Hindlimb muscle (tissue), 1 donor: ENCODE data around the gene VMP1. TPM values are rescaled to one million over a fixed set of nuclear protein-coding genes. Genes with fewer than 3 reads are reported as not detected.
"Not testable (repeated sequence)": the region's sequence is repeated elsewhere in the genome, so short reads cannot be mapped to it uniquely, and the experiment has no call there.

Source experiments
- DNase-seq: peaks from one replicate; pipeline ENCODE4 v3.0.0-alpha.2; 2013
- polyA plus RNA-seq: library from polyadenylated mRNA; unstranded; fragments of 120-200 nt; gene quantifications from one replicate; pipeline ENCODE4 v1.2.1, GENCODE V29; 2013; ENCODE audit not compliant: insufficient read length

Gene VMP1
- polyA plus RNA-seq, 1 donor: 53.8 TPM

DNA sequence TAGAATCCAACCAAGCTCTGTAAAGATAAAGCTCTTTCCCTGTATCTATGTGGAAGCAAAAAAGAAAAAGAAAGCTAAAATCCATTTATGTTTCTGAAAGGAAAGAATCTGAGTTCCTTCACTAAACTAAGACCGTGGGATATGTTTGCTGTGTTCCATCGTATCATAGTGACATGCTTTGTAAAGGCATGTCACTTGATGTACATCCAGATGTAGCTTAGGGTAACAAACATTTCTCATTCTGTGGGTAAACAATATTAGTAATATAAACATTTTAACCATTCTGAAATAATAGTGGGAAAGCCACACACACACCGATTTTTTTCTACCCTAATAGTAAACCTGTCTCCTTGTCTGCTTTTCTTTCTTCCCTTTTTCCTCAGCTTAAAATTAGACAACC, 107.2 kb downstream of the VMP1 start:
- no peak for DNase-seq

DNA sequence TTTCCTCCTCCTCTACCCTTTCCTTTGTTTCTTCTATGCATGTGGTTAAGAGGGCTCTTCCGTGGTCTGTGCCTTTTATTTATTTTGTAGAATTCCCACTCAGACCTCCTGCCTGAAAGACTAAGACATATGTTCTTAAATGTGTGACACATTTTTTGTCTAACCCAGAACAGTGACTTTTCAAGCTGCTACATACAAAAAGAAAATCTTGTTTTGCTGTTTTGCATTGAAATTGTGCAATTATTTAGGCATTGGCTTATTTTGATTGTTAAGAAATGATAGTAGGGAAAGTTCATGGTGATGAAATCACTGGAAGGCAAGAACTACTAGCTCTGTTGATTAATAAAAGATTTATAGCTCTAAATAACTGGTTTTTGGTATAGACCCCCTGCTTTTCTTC, 108.5 kb downstream of the VMP1 start:
- no peak for DNase-seq

DNA sequence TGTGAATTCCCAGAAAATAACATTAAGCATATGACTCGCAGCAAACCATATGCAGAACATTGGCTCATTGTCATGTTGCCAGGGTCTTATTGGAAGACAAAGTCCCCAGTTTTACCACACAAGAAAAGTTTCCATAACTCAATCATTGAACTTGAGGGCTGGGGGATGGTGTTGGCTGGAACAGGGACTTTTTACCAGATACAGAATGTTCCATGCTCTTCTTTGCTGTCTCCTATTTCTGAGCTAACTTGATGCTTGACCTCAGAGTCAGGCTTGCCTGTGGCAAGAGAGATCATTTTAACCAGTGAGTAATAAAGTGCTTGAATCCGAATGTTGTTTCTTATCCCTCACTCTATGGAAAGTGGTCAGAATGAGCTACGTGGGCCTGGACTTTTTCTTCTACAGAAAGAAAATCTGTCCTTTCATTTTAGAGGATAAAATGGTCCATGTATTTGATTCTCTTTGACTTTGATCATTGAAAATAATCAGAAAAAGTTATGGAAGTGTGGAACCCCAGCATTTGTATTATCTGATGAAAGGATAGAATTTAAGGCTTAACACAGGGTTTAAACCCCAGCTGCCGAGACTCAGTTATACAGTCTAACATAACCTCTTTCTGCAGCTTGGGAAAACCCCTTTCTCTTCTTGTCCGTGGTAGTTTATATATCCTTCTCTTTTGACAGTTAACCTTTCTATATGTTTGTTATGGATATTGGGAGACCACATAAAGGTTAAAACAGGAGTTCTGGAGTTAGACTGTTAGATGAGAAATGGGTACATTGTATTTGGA, 118.3 kb downstream of the VMP1 start:
- peak; percentile 52 for DNase-seq

DNA sequence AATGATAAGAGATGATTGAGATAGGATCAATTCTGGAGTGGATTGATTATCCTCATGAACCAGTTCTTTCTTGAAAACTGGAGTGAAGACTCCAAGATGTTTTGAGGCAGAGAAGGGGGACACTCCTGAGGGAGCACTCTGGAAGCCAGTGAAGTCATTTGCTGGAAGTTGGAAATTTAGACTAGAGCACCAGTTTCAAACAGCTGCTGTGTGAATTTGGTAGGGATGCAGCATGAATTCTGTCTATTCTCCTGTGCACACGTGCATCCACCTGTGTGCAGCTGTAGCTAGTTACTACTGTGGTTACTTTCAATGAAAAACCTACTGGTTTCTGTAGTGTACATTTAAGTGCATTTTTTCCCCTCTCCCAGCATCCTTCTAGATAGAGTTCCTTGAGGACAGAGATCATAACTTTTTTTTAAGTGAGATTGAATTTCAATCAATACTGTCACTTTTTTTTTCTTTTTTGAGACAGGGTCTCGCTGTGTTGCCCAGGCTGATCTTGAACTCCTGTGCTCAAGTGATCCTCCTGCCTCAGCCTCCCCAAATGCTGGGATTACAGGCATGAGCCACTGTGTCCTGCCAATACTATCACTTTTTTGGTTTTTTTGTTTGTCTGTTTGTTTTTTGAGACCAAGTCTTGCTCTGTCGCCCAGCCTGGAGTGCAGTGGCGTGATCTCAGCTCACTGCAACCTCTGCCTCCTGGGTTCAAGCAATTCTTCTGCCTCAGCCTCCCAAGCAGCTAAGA, 119.4 kb downstream of the VMP1 start:
- DNase-seq: no peak

DNA sequence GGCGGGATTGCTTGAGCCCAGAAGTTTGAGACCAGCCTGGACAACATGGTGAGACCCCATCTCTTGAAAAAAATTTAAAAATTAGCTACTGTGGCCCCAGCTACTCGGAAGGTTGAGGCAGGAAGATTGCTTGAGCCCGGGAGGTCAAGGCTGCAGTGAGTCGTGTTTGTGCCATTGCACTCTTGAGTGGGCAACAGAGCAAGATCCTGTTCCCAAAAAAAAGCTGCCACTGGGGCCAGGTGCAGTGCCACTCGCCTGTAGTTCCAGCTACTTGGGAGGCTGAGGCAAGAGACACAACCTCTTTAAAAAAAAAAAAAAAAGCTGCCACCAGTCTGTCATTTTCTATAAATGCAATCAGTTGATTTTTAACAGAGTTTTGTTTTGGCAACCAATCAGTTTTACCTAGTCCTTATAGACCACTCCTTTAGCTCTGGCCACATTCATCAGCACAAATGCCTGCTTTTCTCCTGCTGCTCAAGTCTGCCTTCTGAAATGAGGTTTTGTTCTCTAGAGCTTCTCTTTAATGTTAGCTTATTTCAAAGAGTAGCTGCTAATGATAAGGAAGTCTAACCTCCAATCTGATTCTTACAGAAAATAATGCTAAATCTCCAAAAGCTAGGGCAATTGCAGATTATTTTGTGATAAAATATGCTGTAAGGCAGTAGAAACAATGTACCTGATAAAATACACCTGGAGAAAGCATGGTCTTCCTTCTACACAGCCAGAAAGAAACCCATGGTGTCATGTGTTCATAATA, 120.4 kb downstream of the VMP1 start:
- DNase-seq: no peak

DNA sequence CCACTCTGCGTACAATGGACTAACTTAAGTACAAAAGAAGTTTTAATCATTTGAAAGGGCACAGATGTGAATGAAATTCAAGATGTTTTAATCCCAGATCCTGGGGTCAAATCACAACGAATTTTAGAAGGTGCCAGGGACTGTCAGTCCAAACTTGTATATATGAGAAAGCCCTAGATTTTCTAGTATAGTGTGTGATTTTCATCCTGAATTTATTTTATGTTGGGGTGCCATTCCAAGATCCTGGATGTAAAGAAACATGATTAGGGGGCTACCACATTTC, 121.0 kb downstream of the VMP1 start:
- no peak for DNase-seq

DNA sequence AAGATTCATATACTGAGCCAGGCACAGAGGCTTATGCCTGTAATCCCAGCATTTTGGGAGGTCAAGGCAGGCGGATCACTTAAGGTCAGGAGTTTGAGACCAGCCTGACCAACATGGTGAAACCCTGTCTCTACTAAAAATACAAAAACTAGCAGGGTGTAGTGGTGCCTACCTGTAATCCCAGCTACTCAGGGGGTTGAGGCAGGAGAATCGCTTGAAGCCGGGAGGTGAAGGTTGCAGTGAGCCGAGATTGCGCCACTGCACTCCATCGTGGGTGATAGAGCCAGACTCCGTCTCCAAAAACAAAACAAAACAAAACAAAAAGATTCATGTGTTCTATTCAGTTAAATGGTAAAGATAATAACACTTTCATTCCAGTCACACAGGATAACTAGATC, 121.4 kb downstream of the VMP1 start:
- not testable (repeated sequence) for DNase-seq

DNA sequence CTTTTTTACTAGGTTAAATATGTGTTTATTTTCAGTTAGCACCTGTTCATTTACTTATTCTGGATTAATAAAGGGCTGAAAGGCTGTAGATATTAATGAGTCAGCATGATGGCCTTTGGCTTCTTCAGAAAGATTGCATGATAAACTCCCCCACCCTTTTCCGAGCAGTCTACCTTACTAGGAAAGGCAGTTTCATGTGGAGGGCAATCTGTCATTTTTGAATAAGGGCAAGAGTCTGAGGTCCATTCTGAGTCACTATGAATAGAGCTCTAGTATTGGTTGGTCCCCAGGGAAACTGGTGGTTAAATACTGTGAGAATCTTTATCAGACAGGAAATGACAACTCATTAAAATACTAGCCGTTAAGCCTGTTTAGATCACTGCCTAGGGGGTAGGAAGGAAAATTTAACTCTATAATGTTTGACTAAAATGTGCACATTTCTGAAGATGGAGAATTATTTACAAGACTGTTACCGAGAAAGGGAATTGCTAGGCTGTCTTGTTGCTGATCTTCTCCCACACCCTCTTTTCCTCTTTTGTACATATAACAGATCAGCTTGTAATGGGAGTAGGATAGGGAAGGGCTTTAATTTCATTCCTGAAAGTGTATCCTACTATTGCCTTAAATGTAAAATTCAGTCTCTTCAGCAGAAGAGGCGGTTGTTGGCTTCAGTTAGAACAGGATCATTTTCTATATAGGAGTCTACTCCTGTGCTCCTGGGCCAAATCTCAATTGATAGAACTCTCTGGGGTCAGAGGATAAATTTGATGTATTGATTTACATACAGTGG, 122.0 kb downstream of the VMP1 start:
- no peak for DNase-seq

DNA sequence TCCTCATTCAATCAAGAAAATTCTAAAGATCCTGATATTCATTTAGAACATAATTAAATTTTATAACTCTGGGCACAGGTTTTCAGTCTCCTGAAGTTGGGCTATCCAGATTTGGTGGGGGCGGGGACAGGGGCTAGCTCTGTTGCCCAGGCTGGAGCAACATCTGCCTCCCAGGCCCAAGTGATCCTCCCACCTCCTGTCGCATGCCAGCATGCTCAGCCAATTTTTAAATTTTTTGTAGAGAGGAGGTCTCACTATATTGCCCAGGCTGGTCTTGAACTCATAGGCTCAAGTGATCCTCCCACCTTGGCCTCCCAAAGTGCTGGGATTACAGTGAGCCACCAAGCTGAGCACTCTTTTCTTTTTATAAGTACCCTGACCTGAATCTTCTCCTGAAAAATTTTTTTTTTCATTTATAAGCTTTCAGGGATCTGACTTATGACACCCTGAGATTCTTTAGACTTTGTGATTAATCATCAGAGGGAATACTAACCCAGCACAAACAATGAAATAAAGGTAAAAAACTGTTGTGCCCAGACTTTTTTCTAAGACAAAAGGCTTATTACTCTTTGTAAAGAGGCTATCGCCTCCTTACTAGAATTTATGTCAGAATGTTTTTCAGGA, 122.7 kb downstream of the VMP1 start:
- DNase-seq: no peak

DNA sequence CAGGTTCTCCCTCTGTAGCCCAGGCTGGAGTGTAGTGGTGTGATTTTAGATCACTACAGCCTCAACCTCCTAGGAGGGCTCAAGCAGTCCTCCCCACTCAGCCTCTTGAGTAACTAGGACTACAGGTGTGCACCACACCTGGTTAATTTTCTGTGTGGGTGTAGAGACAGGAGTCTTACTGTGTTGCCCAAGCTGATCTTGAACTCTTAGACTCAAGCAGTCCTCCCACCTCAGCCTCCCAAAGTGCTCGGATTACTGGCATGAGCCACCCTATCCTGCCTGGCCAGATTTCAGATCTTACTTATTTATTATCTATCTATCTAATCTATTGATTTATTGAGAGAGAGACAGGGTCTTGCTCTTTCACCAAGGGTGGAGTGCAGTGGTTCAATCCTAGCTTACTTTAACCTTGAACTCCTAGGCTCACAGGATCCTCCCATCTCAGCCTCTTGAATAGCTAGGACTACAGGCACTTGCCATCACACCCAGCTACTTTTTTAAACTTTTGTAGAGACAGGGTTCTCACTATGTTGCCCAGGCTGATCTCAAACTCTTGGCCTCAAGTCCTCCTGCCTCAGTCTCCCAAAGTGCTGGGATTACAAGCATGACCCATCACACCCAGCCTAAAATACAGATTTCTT, 123.5 kb downstream of the VMP1 start:
- DNase-seq: no peak

DNA sequence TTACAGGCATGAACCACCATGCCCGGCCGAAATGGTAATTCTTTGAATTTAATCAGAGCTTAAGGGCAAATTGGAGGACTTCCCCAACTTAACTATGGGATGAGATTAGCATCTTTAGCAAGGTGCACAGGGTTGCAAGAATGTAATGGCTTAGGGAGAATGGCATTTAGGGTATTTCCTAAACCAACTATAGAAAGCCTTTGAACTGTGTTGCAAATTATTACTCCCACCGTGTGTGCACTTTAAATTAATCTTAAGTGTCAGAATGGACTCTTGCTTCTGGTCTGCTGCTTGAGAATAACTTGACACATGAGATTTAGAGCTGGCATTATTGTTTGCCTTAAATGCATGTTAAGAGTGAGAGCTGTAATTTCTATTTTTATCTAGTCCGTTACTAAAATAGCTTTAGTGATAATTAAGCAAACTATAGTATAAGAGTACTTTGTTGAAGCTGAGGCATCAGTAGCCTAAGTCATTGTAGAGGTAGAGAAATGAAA, 125.5 kb downstream of the VMP1 start:
- DNase-seq: no peak

DNA sequence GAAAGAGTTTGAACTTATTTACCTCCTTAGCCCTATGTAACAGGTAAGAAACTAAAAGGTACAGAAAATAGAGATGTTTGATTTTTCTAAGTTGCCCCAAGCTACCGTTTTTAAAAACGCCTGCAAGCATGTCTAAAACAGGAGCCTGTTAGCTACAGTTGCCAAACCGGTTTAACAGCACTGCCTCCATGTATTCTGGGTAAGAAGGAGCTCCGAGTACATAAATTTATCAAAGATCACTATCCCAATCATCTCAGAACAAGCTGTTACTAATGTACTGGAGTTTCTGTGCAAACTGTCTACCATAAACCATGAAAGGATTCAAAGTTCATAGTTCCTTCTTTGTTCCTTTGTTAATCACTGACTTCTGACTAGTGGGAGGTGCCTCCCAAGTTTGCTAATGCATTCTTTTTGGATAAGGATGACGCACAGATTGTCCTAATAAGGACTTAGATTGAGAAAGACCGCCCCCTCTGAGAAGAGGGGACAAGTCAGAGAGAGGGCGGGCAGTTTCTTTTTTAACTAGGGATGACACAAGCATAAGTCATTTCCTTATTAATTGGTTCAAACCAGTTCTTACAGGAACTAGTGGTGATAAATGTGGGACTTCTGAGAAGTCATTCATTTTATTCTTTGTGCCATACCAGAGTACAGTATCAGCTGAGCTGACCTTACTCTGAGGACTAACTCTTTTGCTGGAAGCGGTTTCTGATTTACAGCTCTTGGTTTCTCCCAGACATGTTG, 130.0 kb downstream of the VMP1 start:
- peak; percentile 88 for DNase-seq

DNA sequence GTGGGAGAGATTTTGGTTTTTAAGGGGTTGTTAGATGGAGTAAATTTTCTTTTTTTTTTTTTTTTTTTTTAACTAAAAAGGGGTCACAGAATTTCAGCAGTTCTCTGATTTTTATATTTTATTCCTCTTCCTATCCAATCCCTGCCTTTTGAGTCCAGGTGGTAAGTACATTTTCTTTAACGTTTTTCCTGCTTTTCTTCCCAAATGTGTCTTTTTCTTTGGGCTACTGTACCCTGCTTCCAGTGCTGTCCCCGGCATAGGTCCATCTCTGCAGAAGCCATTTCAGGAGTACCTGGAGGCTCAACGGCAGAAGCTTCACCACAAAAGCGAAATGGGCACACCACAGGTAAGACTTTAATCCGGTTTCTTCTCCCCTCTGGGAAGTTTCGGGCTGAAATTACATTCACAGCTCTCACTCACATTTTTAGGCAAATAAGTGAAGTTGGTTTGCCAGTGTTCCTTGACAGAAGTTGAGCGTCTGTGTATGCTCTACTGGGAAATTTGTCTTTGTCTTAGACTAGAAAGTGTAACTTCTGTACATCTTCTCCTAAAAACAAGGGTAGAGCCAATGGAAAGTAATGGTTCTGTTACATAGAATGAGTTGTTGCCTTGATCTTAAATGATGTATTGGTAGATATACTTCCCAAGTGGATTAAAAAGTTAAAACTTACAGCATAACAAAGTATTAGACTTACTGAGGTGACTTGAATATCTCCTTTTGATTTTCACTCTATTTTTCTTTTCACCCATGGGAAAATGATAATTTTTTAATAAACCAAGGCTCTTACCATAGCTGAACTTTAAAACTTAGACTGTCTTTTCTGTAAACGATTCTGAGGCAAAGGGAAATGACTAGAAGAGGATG, 130.8 kb downstream of the VMP1 start:
- no peak for DNase-seq

DNA sequence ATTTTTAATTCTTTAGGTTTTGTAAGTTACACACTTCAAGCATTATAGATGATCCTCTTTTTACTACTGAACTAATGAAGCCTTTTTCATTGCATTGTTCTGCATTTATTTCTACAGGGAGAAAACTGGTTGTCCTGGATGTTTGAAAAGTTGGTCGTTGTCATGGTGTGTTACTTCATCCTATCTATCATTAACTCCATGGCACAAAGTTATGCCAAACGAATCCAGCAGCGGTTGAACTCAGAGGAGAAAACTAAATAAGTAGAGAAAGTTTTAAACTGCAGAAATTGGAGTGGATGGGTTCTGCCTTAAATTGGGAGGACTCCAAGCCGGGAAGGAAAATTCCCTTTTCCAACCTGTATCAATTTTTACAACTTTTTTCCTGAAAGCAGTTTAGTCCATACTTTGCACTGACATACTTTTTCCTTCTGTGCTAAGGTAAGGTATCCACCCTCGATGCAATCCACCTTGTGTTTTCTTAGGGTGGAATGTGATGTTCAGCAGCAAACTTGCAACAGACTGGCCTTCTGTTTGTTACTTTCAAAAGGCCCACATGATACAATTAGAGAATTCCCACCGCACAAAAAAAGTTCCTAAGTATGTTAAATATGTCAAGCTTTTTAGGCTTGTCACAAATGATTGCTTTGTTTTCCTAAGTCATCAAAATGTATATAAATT, 132.3 kb downstream of the VMP1 start:
- no peak for DNase-seq

DNA sequence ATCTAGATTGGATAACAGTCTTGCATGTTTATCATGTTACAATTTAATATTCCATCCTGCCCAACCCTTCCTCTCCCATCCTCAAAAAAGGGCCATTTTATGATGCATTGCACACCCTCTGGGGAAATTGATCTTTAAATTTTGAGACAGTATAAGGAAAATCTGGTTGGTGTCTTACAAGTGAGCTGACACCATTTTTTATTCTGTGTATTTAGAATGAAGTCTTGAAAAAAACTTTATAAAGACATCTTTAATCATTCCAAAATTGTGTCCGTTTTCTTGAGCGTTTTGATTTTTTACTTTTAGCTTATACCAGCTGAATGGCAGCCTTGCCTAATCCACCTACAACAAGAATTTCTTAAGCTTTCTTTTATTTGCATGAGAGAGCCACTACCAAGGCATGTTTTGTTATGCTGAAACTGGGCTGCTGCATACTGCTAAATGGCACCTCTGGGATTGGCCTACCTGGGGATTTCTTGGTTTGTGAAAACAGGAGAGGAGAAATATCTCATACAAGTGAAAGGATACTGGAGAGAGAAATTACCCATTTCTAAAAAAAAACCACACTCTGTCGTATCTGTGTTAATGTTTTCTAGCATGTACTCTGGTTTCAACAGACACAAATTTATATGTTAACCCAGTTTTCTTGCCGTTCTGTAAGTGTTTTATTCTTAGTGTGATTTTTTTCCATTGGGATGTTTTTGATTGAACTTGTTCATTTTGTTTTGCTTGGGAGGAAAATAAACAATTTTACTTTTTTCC, 133.1 kb downstream of the VMP1 start:
- DNase-seq: no peak

DNA sequence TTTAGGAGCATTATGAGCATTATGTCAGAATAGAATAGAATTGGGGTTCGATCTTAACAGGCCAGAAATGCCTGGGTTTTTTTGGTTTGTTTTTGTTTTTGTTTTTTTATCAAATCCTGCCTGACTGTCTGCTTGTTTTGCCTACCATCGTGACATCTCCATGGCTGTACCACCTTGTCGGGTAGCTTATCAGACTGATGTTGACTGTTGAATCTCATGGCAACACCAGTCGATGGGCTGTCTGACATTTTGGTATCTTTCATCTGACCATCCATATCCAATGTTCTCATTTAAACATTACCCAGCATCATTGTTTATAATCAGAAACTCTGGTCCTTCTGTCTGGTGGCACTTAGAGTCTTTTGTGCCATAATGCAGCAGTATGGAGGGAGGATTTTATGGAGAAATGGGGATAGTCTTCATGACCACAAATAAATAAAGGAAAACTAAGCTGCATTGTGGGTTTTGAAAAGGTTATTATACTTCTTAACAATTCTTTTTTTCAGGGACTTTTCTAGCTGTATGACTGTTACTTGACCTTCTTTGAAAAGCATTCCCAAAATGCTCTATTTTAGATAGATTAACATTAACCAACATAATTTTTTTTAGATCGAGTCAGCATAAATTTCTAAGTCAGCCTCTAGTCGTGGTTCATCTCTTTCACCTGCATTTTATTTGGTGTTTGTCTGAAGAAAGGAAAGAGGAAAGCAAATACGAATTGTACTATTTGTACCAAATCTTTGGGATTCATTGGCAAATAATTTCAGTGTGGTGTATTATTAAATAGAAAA, 133.8 kb downstream of the VMP1 start:
- not testable (repeated sequence) for DNase-seq

DNA sequence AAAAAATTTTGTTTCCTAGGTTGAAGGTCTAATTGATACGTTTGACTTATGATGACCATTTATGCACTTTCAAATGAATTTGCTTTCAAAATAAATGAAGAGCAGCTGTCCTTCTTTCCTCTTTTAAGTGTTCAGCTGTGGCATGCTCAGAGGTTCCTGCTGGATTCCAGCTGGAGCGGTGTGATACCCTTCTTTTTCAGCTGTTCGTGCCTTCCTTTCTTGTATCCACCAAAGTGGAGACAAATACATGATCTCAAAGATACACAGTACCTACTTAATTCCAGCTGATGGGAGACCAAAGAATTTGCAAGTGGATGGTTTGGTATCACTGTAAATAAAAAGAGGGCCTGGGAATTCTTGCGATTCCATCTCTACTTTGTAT, 134.4 kb downstream of the VMP1 start:
- not testable (repeated sequence) for DNase-seq
